Measurements from ENCODE around the gene OBSCN.

The OBSCN gene

GRCh38 chr1:228207851-228208821 is at the start of gene OBSCN:
Gene OBSCN, plus strand, starts transcription at chr1:228208044. Its CDS starts 3,740 bp downstream, at chr1:228211784.
- DNase-seq, result no peak

GRCh38 chr1:228158151-228159007 is 49.5 kb upstream of the OBSCN start:
- no peak for DNase-seq

GRCh38 chr1:228159008-228159665 is 48.7 kb upstream of the OBSCN start:
- DNase-seq, result no peak

GRCh38 chr1:228160201-228160761 is 47.6 kb upstream of the OBSCN start:
- DNase-seq, result no peak

- no peak for DNase-seq
Observed at GRCh38 chr1:228161362-228161761, 46.5 kb upstream of the OBSCN start.

GRCh38 chr1:228161866-228162265 is 46.0 kb upstream of the OBSCN start:
- no peak for DNase-seq

- DNase-seq, result no peak
Observed at GRCh38 chr1:228162286-228163006, 45.4 kb upstream of the OBSCN start.

- DNase-seq, result no peak
Observed at GRCh38 chr1:228163007-228163753, 44.7 kb upstream of the OBSCN start.

GRCh38 chr1:228163776-228164519 is 43.9 kb upstream of the OBSCN start:
- no peak for DNase-seq

- DNase-seq, result no peak
Observed at GRCh38 chr1:228164561-228165371, 43.1 kb upstream of the OBSCN start.

- DNase-seq, result peak; percentile 90
Observed at GRCh38 chr1:228165372-228166169, 42.3 kb upstream of the OBSCN start, which contains the start of gene IBA57. Gene IBA57, plus strand, starts transcription at chr1:228165804. Its CDS starts 13 bp downstream, at chr1:228165817.

GRCh38 chr1:228166170-228166936 is 41.5 kb upstream of the OBSCN start:
- no peak for DNase-seq

- DNase-seq, result no peak
Observed at GRCh38 chr1:228168563-228169270, 39.1 kb upstream of the OBSCN start.

- DNase-seq, result no peak
Observed at GRCh38 chr1:228169345-228169744, 38.5 kb upstream of the OBSCN start.

GRCh38 chr1:228170666-228171065 is 37.2 kb upstream of the OBSCN start:
- DNase-seq, result no peak

- no peak for DNase-seq
Observed at GRCh38 chr1:228171221-228171891, 36.5 kb upstream of the OBSCN start.

All from kidney glomerular epithelial cell (primary cell).